CD4-positive, alpha-beta T cell treated with Interleukin-15 for 4 hours (primary cell): ENCODE results near the gene CLEC3B.
"Not testable (repeated sequence)": the region's sequence is repeated elsewhere in the genome, so short reads cannot be mapped to it uniquely, and the experiment has no call there.

ENCODE experiments used
- DNase-seq: peaks from one replicate; pipeline ENCODE4 v3.0.0-alpha.2; 2020; ENCODE audit warnings: low spot score

Gene CLEC3B, protein sequence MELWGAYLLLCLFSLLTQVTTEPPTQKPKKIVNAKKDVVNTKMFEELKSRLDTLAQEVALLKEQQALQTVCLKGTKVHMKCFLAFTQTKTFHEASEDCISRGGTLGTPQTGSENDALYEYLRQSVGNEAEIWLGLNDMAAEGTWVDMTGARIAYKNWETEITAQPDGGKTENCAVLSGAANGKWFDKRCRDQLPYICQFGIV

DNA sequence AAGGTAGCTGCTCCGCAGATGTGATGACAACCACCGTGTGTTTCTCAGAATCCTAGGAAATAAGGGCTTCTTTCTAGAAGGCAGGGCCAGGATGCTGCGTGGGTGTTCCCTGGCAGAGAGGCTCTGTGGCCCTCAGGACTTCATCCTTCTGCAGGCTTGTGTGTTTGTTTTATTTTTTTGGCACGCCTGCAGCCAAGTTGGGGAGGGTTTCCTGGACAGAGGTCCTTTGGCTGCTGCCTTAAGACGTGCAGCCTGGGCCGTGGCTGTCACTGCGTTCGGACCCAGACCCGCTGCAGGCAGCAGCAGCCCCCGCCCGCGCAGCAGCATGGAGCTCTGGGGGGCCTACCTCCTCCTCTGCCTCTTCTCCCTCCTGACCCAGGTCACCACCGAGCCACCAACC, at the start of gene CLEC3B:
TSS of gene CLEC3B (plus strand) at position 266 of the 400 bp plus-strand sequence. CDS start at position 326, 60 bp downstream.
- DNase-seq = no peak

DNA sequence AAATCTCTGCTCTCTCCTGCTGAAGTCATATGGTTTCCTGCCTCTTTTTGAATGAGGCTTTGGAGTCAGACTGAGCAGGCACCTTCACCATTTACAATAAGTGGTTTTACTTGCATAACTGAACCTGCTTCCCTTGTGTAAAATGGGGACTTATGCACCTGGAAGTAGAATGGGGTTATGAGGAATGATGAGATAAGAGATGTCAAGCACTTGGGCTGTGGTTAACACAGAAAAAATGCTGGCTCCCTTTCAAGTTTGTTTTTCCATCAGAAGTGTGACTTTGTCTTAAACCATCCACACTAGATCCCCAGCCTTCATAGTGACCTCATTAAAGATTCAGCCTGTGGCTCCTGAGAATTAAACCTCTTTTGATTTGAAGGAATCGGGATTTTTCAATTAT, 44.9 kb upstream of the CLEC3B start:
- DNase-seq = no peak

DNA sequence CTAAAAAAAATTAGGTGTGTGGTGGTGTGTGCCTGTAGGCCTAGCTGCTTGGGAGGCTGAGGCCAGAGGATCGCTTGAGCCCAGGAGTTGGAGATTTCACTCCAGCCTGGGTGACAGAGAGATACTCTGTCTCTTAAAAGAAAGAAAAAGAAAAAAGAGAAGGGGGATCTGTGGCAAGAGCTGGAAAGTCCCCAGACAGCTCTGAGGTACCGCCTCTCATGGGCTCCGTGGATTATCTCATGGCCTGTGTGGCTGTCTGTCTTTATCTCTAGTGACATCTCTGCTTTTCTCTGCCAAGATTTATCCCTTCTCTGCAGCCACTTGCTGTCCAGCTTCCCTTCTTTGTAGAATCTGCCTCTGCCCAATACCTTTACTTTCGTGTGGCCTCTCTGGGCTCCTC, 44.4 kb upstream of the CLEC3B start:
- no peak for DNase-seq

DNA sequence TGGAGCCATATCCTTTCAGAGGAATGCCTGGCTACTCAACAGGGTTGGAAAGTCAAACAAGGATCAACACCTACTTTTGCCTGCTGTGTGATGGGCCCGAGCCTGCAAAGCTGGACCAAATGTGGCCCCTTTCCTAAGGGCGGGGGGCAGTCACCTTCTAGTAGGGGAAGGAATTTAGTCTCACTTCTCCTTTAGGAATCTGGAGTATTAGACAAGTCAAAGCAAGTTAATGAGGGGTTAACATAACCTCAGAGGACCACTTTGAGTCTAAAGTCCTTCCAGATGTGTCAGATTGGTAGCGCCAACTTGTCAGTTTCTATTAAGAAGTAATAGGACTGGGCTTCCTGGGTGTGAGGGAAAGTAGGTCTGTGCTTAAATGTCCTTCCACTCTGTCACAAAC, 43.3 kb upstream of the CLEC3B start:
- no peak for DNase-seq

DNA sequence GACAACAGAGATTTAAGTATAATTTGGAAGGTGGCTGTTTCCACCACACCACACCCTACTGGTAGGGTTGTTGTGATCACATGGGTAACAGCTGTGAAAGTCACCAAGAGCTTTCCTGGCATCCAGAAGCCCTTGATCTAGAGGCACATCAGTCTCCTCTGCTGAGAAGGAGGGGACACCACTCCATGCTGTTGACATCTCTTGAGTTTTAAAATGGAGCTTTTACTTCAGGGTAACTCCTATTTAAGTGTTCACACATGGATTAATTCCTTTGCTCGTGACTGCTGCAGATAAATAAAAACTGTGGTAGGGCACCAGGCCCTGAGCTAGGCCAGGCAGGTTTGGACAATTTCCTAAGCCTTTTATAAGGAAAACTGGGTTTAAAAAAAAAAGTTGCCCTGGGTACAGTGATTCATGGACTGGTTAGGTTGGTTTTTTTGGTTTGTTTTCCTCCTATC, 42.6 kb upstream of the CLEC3B start:
- DNase-seq = no peak

DNA sequence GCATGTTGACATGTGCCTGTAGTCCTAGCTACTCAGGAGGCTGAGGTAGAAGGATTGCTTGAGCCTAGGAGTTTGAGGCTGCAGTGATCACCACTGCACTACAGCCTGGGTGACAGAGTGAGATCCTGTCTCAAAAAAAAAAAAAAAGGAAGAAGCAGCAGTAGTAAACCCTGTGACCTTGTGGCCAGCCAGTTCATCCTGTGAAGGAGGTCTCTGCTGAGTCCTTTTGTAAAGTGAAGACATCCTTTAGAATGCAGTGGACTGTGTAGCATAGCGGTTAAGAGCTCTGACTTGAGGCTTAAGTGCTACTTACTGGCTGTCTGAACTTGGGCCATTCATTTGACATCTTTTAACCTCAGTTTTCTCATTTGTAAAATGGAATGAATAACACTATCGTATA, 41.8 kb upstream of the CLEC3B start:
- DNase-seq = no peak

DNA sequence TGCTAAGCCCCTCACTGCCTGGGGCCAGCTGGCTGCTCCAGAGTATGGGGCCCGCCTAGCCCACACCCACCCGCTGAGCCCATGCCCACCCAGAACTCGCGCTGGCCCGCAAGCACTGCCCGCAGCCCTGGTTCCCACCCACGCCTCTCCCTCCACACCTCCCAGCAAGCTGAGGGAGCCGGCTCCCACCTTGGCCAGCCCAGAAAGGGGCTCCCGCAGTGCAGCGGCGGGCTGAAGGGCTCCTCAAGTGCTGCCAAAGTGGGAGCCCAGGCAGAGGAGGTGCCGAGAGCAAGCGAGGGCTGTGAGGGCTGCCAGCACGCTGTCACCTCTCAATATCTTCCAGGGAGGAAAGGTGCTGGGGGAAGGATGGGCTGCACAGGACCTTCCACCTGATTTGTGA, 39.8 kb upstream of the CLEC3B start:
- not testable (repeated sequence) for DNase-seq

DNA sequence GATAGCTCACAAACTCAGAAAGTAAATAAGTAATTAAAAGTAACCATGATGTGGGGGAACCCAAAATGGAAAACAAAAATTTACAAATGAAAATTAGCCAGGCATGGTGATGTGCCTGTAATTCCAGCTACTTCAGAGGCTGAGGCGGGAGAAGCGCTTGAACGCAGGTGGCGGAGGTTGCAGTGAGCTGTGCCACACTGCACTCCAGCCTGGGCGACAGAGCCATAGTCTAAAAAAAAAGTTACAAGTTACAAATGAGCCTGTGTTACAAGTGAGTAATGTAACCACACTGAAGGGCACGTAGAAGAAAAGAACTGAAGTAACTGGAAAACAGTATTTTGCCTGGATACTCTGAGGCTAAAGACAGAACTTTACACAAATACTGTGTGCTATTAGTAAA, 38.8 kb upstream of the CLEC3B start:
- DNase-seq = no peak

DNA sequence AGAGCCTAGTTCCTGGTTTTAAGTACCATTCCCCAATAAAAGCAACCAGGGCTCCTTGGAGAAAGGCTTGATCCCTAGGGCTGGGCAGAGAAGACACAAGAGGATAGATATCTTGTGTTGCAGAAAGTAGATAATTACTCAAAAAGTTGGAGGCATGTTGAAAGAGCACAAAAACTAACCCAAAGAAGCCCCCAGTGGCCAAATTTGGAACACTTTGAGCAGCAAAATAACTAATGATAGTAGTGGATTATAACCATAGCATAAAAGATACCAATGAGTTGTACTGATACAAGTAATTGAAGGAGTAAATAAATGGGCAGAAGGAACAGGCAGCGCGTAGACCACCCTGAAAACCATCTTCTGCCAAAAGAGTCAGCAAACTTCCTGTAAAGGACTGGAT, 38.0 kb upstream of the CLEC3B start:
- DNase-seq = no peak

DNA sequence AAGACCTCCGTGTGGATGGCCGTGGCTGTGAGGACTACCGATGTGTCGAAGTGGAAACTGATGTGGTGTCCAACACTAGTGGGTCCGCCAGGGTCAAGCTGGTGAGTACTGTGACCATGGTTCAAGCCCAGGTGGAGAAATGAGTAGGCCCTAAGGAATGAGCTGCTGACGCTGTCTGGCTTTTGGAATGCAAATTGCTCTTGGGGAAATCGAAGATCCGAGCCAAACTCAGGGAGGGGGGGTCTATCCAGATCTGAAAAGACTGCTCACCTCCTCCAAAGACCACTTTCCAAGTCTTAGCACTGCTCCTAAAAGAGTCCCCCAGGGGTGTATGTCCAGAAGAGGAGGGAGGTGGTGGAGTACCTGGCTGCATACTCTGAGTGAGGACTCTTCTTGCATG, 37.0 kb upstream of the CLEC3B start:
- DNase-seq = no peak

DNA sequence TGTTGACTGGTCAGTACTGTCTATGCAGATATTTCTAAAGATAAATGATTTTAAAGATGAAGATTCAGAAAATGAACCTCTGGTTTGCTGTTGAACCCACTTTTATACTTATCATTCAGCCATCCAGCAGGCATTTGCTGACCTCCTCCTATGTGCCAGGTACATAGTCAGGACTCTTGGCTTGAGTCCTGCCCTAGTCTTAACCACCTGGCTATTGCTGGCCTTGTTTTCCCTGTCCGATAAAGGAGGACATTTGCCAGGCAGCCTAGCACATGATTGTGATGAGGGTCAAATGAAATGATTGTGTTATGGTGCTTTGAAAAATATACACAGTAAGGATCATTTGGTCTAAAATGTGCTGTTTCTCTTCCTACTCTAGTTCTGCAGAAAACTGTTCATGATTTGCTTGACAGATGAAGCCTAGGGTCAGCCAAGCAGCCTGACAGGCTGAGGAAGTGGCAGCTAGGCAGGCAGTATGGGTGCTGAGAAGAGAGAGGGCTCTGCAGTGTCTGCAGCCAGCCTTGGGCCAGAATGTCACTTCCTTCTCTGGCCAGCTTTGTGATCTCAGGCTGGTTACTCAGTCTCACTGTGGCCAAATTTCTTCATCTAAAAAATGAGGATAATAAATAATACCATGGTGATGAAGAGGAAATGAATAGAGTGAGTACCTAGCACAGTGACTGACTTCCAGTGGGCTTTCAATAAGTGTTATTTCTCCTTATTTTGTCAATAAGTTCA, 36.3 kb upstream of the CLEC3B start:
- no peak for DNase-seq

DNA sequence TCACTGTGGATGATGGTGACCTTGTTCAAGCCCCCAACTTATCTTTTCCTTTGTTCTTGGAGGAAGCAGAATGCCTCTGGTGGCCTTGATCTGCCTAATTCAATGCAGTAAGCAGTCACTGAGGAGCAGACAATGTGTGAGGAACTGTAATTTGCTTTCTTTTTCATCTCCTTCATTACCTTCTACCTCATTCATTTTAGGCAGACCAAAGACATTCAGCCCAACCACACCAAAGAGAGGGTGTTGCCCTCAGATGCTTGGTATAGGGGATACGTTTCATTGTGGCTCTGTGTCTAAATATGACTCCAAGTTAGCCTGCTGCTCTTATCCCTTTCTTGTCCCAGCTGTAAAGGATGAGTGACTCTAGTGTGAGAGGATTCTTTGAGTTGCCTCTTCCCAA, 34.8 kb upstream of the CLEC3B start:
- no peak for DNase-seq

DNA sequence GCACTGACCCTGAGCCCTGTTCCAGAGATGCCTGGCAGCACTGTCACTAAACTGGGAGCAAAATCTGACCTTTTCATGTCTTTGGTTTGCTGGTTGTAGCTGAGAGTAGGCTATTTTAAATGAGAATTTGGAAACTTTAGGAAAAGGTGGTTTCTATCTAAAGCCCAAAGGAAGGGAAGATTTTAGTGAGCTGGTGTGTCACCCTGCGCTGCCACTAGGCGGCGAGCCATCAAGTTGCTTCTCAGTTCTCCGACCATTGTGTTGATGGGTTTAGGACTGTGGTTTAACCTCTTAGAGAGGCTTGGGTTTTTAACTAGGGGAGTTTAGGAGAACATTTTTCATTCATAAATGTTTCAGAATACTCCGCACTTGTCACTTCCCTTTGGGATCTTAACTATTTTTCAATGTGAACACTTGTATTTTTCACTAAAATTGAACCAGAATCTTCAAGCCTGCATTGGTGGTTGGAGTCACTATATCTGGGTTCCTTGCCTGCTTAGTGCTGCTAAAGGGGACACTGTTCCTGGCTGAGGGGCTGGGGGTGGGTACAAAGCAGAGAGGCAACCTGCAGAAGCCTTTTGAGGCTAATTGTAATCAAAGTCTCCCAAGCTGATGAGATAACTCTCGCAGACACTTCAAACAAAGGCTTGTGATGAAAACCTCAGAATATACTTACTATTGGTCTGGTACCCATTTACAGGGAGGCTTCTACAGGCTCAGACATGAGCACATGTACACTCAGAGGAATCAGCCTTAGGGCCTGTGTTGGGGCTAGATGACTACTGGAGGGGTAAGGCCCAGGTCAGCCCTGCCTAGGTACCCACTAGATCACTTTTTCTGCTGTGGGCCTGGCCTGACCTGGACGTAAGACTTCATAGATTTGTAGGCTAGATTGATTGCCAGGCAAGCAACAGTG, 33.3 kb upstream of the CLEC3B start:
- peak; percentile 18 for DNase-seq

DNA sequence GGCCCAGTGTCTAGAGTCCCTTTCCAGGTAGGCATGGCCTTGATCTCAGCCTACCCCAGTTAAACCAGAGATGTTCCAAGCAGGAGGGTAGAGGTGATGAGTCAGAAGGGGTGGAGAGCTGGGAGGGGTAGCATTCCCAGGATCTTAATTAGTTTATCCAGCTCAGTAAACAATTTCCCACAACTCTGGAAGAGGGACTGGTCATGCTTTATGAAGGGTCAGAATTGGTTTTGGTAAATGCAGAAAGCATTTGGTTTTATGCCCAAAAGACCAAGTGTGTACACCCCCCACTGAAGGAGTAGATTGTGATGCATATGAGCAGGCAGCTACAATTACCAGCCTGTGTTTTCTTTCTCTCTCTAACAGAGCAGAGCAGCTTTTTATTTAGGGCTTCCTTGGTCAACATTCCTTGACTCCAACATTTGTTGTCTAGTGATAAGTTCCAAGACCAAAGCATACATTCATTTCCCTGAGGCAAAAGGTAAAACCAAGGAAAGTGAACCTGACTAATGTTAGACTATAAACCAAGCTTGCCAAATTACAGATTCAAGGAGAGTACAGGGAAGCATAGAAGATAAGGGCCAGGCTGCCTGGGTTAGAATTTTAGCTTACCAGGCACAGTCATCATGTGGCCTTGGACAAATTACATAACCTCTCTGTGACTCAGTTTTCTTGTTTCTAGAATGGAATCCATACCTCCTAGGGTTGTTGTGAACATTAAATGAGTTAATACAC, 32.5 kb upstream of the CLEC3B start:
- no peak for DNase-seq

DNA sequence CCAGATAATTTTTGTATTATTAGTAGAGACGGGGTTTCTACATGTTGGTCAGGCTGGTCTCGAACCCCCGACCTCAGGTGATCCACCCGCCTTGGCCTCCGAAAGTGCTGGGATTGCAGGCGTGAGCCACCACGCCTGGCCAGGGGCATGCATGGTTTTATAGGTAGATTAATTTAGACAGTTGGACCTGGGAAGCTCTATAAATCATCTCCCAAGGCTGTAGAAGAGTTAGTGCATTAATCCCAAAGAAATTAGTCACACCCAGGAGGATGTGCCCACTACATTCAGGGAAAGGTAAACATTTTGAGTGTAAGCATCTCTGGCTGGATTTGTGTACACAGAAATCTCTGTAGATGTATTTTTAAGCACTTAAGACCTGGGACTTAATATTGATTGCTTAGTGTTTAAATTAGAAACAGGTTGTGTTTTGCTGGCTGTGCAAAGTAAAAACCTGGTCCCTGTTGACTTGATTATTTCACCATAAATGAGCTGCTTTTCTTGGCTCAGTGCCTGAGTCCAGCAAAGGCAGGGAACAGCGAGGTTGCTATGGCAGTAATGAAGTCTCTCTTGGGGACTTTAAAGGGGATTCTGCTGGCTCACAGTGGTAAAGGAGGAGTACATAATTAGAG, 30.8 kb upstream of the CLEC3B start:
- no peak for DNase-seq

DNA sequence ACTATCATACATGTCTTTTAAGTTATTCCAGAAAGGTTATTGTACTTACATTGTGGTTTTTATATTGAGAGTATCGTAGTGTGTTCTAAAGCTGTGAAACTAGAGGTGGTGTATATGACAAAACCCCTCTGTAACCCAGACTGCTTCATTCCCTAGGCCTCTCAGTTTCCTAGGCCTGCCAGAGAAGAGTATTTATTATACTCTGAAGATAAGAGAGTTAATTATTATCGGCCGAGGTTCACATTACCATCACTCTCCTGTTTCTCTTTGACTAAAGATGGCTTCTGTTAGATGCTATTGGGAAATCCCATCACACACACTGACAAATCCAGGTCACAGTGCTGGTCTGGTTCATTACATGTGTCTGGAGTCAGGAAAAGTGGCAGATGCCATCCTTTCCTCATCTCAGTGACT, 29.5 kb upstream of the CLEC3B start:
- DNase-seq = no peak

DNA sequence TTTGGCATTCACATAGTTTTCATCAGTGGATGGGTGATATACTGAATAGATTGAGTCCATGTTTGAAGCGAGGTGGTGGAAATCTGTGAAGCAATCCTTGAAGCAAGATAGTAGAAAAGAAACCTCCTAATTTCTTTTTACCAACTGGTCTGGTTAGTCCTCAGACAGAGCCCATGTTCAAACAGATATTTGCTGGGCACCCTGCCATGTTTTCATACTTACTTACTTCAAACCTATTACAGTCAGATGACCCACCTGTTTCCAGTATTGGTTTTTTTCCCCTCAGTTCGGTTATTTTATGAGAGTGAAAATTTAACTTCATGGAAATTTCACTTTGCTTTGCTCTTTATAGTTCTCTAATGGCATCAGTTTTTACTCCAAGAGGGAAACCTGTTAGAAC, 26.3 kb upstream of the CLEC3B start:
- DNase-seq = no peak

DNA sequence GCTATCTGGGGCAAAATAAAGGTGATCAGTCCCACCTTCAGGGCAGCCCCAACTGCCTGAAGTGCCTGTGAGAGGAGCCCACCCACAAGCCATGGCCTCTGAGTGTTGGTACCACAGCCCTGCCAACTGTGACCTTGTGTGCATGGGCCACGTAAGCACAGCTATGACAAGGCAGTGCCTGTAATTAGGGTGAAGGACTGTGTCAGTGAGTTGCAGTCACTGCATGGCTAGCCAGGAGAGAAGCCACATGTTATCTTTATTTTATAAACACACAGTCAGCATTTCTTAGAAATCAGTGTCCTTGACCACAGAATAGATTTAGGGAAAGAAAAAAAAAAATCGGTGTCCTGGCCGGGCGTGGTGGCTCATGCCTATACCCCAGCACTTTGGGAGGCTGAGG, 25.3 kb upstream of the CLEC3B start:
- no peak for DNase-seq

DNA sequence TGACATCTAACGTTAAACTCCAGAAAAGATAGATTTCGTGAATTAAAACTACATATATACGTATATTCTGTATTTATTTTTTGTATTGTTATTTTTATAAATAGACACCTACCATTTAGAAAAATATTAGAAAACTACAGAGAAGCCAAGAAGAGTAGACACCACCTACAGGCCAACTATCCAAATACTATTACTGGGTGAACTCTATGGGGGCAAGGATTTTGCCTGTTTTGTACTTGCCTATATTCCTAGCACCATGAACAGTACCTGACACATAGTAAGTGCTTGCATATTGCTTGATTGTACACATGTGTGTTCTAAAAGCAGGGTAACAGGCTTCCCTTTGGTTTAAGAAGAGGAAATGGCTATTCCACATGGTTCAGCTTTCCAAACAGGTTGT, 24.4 kb upstream of the CLEC3B start:
- DNase-seq = no peak

DNA sequence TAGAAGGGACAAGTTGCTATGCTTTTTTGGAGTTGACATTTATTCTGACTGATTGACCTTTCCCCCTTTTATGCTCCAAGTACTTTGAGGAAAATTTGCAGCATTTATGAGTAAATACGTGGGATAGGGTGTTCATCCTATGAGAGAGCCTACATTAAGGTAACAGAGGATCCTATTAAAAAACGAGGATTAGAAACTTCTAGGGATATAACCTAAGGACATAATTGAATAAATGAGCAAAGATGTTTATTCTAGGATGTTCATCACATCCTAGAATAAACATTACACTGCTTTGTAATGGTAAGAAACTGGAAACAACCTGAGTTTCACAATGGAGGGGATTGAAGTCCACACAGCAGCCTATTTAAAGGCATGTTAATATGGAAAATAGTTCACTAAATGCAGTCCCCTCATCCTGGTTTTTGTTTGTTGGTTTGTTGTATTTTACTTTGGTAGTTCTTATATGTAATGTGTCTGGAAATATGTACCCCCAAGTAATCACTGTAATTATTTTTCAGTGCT, 23.9 kb upstream of the CLEC3B start:
- DNase-seq = no peak

DNA sequence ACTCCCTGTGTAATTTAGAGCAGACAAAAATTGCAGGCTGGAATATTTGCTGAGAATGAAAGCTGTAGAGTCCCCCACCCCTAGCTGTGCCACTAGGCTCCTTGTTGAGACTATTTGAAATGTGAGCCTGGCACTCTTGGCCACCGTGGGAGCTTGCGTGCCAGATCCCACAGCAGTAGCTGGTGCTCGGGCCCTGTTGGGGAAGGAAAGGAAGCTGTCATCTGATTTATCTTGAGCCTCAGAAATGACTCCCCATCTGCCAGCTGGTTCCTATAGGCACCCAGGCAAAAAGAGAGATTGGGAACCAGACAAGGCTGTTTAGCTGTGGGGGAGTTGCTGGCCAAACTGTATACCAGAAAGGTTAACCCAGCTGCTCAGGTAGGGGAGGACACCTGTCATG, 23.4 kb upstream of the CLEC3B start:
- DNase-seq = no peak
